ENCODE measurements around the gene PI3. TPM values are rescaled to one million over a fixed set of nuclear protein-coding genes. Genes with fewer than 3 reads are reported as not detected.
A peak's percentile ranks its signal among the peaks of the same experiment; 100 is the strongest.

The PI3 gene
- total and polyA plus RNA-seq, 2 of the 8 experiments (the other 6 are each of a cell fraction or from before 2014, with no cell fraction given) = not detected

- no peak overlapping the region for H3K18ac ChIP-seq (ENCODE audit: extremely low read depth, low read length)
- no peaks in the 10 kb centered on the region for H3K79me1 ChIP-seq (ENCODE audit: low read depth, low read length)
- no peak overlapping the region for H2BK120ac ChIP-seq (replicated peaks; ENCODE audit: low read depth, low read length)
- no peaks in the 10 kb centered on the region for H3K27me3 ChIP-seq (replicated peaks in 1 of 4; ENCODE audit: control insufficient read depth in 3 of 4, extremely low read depth in 1 of 4, insufficient read depth in 3 of 4, low read length in 3 of 4)
- H2BK20ac ChIP-seq (ENCODE audit: low read length) = no peak overlapping the region
- H3K23me2 ChIP-seq (ENCODE audit: low read depth, low read length) = no peaks in the 10 kb centered on the region
- no peak overlapping the region for H3K56ac ChIP-seq (replicated peaks; ENCODE audit: insufficient read length, low read depth, low read length)
- H3K14ac ChIP-seq (ENCODE audit: insufficient read length) = no peak overlapping the region
- no peaks in the 10 kb centered on the region for H3K4me1 ChIP-seq (replicated peaks in 1 of 4; ENCODE audit: control insufficient read depth in 3 of 4, insufficient read depth in 4 of 4, low read length in 3 of 4)
- H4K8ac ChIP-seq (ENCODE audit: extremely low read depth, insufficient read depth, low read length) = no peak overlapping the region
- H4K20me1 ChIP-seq (replicated peaks in 1 of 2; ENCODE audit: control insufficient read depth in 1 of 2, insufficient read depth in 2 of 2, low read length in 2 of 2) = no peaks in the 10 kb centered on the region
- no peak overlapping the region for H3K23ac ChIP-seq (ENCODE audit: insufficient read length)
- H3K27ac ChIP-seq (ENCODE audit: low read depth, low read length) = no peak overlapping the region
- no peak overlapping the region for H4K91ac ChIP-seq (replicated peaks; ENCODE audit: insufficient read length, low read length)
- 69% methylated on average over 2 of the region's 2 CpGs; no CpG with 5 or more reads in 1 of the 2 experiments for WGBS, 2 experiments (ENCODE audit: extremely low coverage in 1 of 2, insufficient coverage in 1 of 2, insufficient read length in 1 of 2, insufficient replicate concordance in 2 of 2, low coverage in 1 of 2, low lambda C conversion rate in 2 of 2, missing lambda C conversion rate in 1 of 2)
- no peaks in the 10 kb centered on the region for H3K79me2 ChIP-seq (ENCODE audit: control insufficient read depth in 1 of 2, insufficient read depth in 2 of 2, low read length in 2 of 2)
- H3K4me2 ChIP-seq (ENCODE audit: insufficient read depth in 1 of 2, low read depth in 2 of 2, low read length in 2 of 2) = no peak overlapping the region
- no peaks in the 10 kb centered on the region for H3K36me3 ChIP-seq (ENCODE audit: control insufficient read depth in 2 of 4, insufficient read depth in 4 of 4, low read length in 3 of 4)
- ChIA-PET POLR2A (ENCODE audit: partially characterized antibody) (interaction anchor here (0.8 kb wide), 1 partner anchor 12 kb away, joined by 3 read pairs; no protein-coding TSS in a partner anchor), CTCF (ENCODE audit: partially characterized antibody) (interaction anchor here (0.8 to 3.5 kb wide), 10 partner anchors 10 to 250 kb away, joined by 3 to 18 read pairs (median 4); partner anchors contain the start of gene PI3)
- no peak overlapping the region for H4K5ac ChIP-seq (ENCODE audit: insufficient read length, low read depth, low read length)
- H2BK5ac ChIP-seq (ENCODE audit: low read depth, low read length) = no peak overlapping the region
- H3K4ac ChIP-seq (replicated peaks; ENCODE audit: insufficient read length, low read depth, low read length) = no peak overlapping the region
- no peak overlapping the region for H2BK15ac ChIP-seq (ENCODE audit: low read length)
- H2BK12ac ChIP-seq (ENCODE audit: low read depth, low read length) = no peak overlapping the region
- no peak overlapping the region for H3K4me3 ChIP-seq (ENCODE audit: extremely low read depth in 1 of 4, insufficient read depth in 2 of 4, low read depth in 3 of 4, low read length in 4 of 4)
- H2AK5ac ChIP-seq (ENCODE audit: low read depth, low read length) = no peak overlapping the region
- no peak overlapping the region for H2AFZ ChIP-seq (ENCODE audit: low read length)
- H3K9me3 ChIP-seq (ENCODE audit: insufficient read depth in 2 of 2, low read depth in 1 of 2, low read length in 1 of 2) = no peaks in the 10 kb centered on the region
- FAIRE-seq = no peak
- no peak for DNase-seq (ENCODE audit: low read depth in 1 of 2, low spot score in 2 of 2)
- H3K9ac ChIP-seq (replicated peaks in 1 of 4; ENCODE audit: extremely low read depth in 1 of 4, low read depth in 3 of 4, low read length in 3 of 4) = no peak overlapping the region
- TF ChIP-seq ATF2 (IDR thresholded peaks at IDR 0.05; ENCODE audit: low read length) = no peak
- TF ChIP-seq CTCF (IDR thresholded peaks at IDR 0.05; ENCODE audit: control extremely low read depth in 1 of 3, insufficient read depth in 1 of 3, low read depth in 1 of 3, low read length in 3 of 3) = peak; percentile 10 to 34 (median 12); a peak in 2 of 4 replicates
- TF ChIP-seq RBBP5 (IDR thresholded peaks at IDR 0.05; ENCODE audit: borderline replicate concordance, low read depth, low read length) = no peak
Observed at GRCh38 chr20:45187693-45188092, 13.0 kb downstream of the PI3 start.
